Hematopoietic multipotent progenitor cell treated with erythropoietin and hydrocortisone succinate and interleukin-3 and kit ligand, for 15 days (in vitro differentiated cells): ENCODE measurements around the gene DDIT4L.
"Not testable (repeated sequence)": the region's sequence is repeated elsewhere in the genome, so short reads cannot be mapped to it uniquely, and the experiment has no call there.

ENCODE experiments used
- DNase-seq: peaks from one replicate; pipeline ENCODE4 v3.0.0-alpha.2; 2015; ENCODE audit warnings: low spot score

Gene DDIT4L

GRCh38 chr4:100166297-100167039 is 23.8 kb downstream of the DDIT4L start:
- no peak for DNase-seq

- DNase-seq, result no peak
These were observed 24.5 kb downstream of the DDIT4L start for GRCh38 chr4:100165809-100166208.

- DNase-seq, result no peak
These were observed 25.2 kb downstream of the DDIT4L start for GRCh38 chr4:100164808-100165760.

- no peak for DNase-seq
These were observed 28.1 kb downstream of the DDIT4L start for GRCh38 chr4:100162027-100162685.

- no peak for DNase-seq
These were observed 41.1 kb downstream of the DDIT4L start for GRCh38 chr4:100149190-100149589.

- no peak for DNase-seq
These were observed 42.6 kb downstream of the DDIT4L start for GRCh38 chr4:100147684-100148083.

GRCh38 chr4:100147198-100147597 is 43.1 kb downstream of the DDIT4L start:
- DNase-seq, result no peak

GRCh38 chr4:100146756-100147155 is 43.5 kb downstream of the DDIT4L start:
- DNase-seq, result no peak

GRCh38 chr4:100137320-100137719 is 52.9 kb downstream of the DDIT4L start:
- DNase-seq, result not testable (repeated sequence)
